DMS114 treated with DMSO at 0.1 percent for 48 hours (cell line): ENCODE data around the gene NFAT5.
"Not testable (repeated sequence)": the region's sequence is repeated elsewhere in the genome, so short reads cannot be mapped to it uniquely, and the experiment has no call there.

Source experiments
- DNase-seq: peaks from one replicate; lab custom pipeline; 2025; ENCODE audit not compliant: unreplicated experiment; lab: John Stamatoyannopoulos, UW

NFAT5 gene

DNA sequence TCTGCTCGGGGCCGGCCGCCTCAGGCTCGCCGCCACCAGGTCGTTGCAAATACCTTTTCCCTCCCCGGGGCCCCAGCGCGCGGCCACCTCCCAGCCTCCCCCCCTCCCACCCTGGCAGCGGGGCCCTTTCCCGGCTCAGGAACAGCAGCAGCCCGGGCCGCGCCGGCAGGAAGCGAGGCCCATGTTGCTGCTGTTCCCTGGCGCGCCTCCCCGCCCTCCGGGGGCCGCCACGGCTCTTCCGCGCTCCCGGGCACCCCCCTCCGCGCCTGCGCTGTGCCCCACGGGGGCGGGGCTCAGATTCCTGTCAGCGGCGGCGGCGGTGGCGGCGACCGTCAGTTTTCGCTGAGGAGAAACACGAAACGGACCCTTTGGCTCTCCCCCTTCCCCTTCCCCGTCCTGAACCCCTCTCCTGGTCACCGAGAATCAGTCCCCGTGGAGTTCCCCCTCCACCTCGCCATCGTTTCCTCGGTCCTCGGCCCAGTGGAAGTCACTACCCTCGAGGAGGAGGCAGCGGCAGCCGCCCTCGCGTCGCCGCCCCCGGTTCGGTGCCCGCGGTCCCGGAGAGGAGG, at the start of gene NFAT5:
NFAT5 (plus strand) TSS at position 296 of the 569 bp plus-strand sequence. CDS start 336 bp downstream, outside the sequence.
- peak; percentile 63 for DNase-seq

DNA sequence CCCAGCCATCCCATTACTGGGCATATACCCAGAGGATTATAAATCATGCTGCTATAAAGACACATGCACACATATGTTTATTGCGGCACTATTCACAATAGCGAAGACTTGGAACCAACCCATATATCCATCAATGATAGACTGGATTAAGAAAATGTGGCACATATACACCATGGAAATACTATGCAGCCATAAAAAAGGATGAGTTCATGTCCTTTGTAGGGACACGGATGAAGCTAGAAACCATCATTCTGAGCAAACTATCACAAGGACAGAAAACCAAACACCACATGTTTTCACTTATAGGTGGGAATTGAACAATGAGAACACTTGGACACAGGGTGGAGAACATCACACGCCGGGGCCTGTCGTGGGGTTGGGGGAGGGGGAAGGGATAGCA, 47.9 kb upstream of the NFAT5 start:
- not testable (repeated sequence) for DNase-seq

DNA sequence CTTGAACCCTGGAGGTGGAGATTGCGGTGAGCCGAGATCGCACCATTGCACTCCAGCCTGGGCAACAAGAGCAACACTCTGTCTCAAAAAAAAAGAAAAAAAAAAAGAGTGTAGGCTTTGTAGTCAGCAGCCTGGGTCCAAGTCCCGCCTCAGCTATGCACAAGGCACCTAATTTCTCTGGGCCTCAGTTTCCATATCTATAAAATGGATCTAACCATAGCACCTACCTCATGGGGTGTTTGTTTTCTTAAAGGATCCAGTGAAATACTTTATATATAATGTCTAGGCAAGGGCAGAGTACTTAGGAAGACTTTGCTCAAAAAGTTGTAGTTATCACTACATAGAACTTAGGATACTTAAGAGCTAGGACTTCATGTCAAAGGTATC, 45.4 kb upstream of the NFAT5 start:
- no peak for DNase-seq

DNA sequence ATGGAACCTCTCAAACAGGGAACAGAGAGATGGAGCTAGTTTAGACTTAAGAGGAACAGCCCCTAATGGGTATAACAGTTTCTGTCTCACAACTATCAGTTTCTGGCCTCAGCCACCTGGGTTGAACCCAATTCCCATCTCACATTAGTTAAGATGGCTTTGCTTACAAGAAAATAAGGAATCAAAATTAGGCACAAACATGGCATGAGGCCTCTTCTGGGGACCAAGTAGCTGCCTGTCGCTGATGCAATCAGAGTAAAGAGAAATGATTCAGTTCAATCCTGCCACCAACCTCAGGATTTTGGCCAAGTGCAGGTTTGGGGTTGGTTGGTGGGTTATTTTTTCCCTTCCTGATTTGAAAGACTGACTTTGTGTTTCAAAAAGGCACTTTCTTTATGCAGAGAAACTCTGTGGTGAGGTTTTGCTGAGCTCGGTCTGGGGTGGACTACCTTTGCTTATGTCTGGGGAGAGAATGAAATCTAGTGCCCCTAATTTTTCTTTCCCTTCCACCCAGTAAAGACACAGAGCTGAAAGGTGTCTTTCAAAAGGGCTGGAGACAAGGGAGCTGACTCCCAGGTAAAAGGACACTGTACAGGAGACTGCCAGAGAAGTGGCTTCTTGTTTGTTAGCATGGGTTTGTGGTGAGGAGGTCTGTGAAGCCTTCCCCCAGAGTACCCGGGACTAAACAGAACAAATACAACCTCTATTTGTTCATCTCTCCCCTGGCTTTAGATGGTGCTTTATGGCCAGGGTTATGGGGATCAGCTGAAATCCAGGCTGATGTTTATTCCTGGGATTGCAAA, 44.8 kb upstream of the NFAT5 start:
- DNase-seq: no peak

GRCh38 chr16:69522041-69522578, 43.7 kb upstream of the NFAT5 start:
- DNase-seq: no peak

DNA sequence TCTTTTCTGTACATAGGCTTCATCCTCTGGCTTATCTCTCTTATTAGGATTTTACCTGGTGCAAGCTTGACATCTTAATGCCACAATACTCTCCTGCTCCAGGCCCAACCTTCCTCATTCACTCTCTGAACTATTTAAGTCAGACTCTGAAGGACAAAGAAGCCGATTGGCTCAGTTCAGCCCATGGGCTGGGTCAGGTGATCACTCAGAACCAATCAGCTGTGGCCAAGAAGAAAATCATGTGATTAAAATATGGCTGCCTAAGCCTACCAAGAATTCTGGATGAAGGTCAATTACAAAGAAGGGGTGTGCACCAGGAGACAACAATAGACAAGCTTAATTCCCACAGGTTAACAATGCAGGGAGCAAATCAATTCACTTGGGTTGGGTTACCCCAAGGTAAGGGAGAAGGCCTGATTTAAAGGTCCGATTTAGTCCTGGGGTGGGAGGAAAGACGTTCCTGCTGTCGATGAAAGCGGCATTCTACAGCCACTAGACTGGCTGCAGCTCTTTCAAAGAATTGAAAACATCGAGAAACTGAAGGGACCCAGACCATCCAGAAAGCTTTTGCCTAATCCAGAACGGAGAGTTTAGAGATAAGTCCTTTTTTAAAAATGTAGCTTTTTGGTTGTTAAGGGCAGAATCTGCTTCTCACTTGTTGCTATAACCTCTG, 42.9 kb upstream of the NFAT5 start:
- no peak for DNase-seq

- no peak for DNase-seq
Measured at GRCh38 chr16:69523566-69524305, 42.0 kb upstream of the NFAT5 start.

DNA sequence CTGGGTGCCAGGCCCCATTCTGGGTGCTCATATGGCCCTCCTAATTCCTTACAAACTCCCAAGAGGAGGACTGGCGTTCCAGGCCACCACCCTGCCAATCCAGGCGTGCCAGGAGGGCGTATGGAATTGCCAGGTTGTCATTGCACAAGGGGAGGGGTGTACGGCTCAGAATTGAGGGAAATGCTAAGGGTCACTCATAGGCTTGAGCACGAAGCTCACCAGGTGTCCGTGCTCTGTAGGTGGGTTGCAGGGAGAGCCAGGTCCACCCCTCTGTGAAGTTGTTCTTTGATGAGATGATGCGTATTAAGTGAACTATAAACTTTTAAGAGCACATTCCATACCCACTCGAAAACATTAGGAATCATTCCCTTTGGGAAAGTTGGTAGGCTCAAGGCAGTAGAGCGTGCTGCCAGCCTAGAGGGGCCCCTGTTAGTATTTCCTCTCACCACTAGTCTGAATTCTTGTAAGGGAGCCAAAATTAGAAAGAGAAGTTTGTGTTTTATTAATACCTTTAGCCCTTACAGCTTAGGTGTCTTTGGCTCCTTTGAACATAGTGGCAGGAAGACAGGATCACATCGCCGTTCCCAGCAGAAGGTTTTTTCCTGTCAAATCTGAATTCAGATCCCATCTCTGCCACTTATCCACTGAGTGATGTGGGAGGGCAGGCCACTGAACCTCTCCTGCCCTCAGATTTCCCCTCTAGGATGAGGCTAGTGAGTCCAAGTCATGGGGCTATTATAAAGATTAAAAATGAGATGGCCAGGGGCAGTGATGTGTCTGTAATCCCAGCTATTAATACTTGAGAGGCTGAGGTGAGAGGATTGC, 38.7 kb upstream of the NFAT5 start:
- DNase-seq: no peak

DNA sequence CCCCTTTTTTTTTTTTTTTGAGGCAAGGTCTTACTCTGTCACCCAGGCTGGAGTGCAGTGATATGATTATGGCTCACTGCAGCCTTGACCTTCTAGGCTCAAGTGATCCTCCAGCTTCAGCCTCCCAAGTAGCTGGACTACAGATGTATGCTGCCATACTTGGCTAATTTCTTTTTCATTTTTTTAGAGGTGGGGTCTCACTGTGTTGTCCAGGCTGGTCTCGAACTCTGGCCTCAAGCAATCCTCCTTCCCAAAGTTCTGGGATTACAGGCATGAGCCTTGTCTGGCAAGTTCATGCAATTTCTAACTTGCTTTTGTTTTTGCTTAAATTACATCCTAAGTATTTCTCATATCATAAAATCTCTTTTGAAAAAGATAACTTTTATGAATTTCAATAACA, 33.8 kb upstream of the NFAT5 start:
- no peak for DNase-seq

GRCh38 chr16:69532641-69533455, 32.9 kb upstream of the NFAT5 start:
- DNase-seq: no peak

DNA sequence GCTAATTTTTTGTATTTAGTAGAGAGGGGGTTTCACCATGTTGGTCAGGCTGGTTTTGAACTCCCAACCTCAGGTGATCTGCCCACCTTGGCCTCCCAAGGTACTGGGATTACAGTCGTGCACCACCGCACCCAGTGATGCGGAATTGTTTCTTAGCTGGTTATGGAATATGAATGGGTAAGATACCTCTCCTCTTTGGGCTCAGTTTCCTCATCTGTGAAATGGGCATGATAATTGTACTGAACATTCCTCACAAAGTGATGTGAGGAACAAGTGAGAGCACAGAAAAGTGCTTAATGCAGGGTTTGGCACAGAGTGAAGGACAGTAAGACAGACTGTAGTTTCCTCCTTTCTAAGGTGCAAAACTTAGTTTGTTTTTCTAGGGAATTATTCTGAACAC, 31.0 kb upstream of the NFAT5 start:
- no peak for DNase-seq

GRCh38 chr16:69535123-69536050, 30.4 kb upstream of the NFAT5 start:
- DNase-seq: no peak

GRCh38 chr16:69537706-69538080, 28.1 kb upstream of the NFAT5 start:
- no peak for DNase-seq

GRCh38 chr16:69538808-69539207, 27.0 kb upstream of the NFAT5 start:
- no peak for DNase-seq

- no peak for DNase-seq
Measured at GRCh38 chr16:69542974-69543373, 22.8 kb upstream of the NFAT5 start.

- DNase-seq: no peak
Measured at GRCh38 chr16:69544088-69544487, 21.7 kb upstream of the NFAT5 start.

DNA sequence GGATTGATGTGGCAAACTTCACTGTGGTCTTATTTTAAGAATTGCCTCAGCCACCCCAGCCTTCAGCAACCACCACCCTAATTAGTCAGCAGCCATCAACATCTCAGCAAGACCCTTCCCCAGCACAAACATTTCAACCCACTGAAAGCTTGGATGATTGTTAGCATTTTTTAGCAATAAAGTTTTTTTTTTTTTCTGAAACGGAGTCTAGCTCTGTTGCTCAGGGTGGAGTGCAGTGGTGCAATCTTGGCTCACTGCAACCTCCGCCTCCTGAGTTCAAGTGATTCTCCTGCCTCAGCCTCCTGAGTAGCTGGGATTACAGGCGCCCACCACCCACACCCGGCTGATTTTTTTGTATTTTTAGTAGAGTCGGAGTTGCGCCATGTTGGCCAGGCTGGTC, 19.1 kb upstream of the NFAT5 start:
- not testable (repeated sequence) for DNase-seq

GRCh38 chr16:69553332-69553731, 12.4 kb upstream of the NFAT5 start:
- DNase-seq: no peak

DNA sequence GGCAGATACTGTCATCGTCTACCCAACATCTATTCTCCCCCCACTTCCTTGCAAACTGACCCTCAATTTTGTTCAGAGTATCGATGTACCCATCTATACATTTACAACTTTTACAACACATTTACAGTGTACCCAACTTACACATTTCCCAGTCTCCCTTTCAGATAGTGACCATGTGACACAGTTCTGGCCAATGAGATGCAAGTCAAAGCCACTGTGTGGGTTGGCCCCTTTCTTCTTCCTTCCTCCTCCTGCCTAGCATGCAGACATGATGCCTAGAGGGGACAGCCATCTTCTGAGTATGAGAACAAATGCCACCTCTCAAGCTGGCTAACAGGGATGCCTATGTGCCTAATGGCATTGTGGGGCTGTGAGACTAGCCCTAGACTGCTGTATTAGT, 11.3 kb upstream of the NFAT5 start:
- no peak for DNase-seq
